ENCODE results near the gene KCNH1.
"Not testable (repeated sequence)": the region's sequence is repeated elsewhere in the genome, so short reads cannot be mapped to it uniquely, and the experiment has no call there.

Gene KCNH1

DNA sequence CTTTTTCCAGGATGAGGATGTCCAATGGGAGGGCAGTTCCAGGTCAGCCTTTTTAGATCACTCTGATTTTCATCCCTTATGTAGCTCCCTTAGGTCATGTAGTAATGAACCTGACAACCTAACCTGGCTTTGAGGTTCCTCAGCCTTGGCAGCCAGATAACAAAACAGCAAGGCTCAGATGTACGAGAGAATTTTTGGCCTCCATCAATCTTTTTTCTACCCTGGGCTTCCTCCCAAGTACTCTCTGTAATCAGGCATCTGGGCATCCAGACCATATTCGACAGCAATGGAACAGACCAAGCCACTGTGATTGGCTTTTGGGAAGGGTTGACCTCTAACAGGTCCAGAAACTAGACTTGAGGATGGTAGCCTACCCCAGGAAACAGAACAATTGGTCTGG lies 38.6 kb downstream of the KCNH1 start:
- DNase-seq (ENCODE audit: low read depth in 3 of 3): no peak

DNA sequence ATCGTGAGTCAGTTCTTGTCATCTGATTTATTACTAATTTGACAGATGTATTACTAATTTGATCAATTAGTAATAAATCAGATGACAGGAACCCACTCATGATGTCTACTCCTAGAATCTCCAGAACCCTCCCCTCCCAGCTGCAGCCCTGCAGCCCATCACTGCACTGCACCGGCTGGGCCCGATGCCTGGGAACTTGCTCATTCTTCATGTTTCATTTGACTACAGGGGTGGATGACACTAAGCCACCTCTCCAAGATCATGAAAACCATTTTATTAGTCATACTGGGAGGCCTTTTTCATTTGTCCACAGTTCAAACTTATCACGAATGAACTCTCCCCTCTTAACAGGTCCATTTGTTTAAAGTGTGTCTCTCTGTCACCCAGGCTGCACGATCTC lies 41.0 kb downstream of the KCNH1 start:
- DNase-seq (ENCODE audit: low read depth in 3 of 3): no peak

DNA sequence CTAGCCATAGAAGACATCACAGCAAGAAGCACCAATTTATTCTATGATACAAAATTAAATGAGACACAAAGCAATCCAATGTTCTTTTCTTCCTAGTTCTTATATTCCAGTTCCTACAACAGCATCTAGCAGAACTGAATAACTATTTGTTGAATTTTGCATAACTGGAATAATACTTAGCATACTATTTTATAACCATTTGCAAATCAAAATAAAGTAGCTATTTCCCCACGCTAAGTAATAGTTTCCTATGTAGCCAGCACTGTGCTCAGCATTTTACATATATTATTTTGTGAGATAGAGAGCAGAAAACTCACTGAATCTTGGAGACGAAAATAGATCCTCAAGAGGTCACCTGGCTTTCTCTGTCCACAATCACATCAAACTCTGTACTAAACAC lies 42.1 kb downstream of the KCNH1 start:
- no peak for DNase-seq (ENCODE audit: low read depth in 3 of 3)

DNA sequence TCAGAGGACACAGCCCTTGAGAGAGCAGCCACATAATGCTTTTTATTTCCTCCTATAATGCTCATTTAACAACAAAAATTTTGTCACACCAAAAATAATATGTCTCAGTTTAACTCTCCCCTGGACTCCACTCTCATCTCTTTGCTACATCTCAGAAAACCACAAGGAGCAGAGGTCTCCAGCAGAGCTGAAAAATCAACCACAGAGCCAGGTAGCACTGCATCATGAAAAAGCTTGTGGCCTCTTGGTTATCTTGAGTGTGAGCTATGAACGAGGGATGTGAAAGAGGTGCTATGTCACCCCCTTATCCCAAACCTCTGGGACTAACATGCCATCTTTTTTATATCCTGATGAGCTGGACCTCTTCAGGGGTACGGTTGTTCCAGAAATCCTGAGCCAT lies 44.4 kb downstream of the KCNH1 start:
- DNase-seq (ENCODE audit: low read depth in 3 of 3): no peak

DNA sequence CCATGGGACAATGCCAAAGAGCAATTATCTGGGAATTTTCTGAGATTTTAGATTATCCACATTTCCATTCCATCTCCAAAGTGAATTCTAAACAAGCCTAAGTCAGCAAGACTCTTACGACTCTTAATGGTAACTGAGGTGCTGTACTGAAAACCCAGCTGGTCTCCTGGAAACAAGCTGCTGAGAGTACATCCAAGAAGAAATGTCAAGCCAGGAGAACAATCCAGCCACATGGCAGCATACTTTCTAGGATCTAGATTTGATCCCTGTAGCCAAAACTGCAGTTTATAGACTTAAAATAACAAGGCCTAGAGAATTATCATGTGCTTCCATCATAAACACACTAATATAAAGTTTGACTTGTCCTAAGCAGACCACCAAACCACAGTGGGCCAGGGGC lies 45.8 kb downstream of the KCNH1 start:
- no peak for DNase-seq (ENCODE audit: low read depth in 3 of 3)

DNA sequence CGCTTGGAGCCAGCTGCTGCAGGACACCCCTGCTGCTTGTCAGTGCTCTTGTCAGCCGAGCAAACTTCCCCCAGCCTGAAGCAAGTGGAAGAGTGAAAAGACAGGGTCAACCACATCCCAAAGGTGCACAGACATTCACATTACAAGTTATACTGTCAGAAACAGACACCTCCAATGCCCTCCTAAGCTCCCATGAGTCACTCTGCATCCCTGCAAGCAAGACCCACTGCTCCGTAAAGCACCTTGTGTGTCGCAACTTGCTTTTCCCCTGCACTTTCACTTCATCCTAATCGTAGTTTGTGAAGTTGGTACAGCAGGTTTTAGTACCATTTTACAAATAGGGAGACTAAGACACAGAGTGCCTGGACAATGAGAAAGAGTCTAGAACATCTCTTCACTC lies 51.1 kb downstream of the KCNH1 start:
- no peak for DNase-seq (ENCODE audit: low read depth in 3 of 3)

DNA sequence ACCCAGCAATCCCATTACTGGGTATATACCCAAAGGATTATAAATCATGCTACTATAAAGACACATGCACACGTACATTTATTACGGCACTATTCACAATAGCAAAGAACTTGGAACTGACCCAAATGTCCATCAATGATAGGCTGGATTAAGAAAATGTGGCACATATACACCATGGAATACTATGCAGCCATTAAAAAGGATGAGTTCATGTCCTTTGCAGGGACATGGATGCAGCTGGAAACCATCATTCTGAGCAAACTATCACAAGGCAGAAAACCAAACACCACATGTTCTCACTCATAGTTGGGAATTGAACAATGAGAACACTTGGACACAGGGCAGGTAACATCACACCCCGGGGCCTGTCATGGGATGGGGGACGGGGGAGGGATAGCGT lies 52.5 kb downstream of the KCNH1 start:
- not testable (repeated sequence) for DNase-seq (ENCODE audit: low read depth in 3 of 3)

DNA sequence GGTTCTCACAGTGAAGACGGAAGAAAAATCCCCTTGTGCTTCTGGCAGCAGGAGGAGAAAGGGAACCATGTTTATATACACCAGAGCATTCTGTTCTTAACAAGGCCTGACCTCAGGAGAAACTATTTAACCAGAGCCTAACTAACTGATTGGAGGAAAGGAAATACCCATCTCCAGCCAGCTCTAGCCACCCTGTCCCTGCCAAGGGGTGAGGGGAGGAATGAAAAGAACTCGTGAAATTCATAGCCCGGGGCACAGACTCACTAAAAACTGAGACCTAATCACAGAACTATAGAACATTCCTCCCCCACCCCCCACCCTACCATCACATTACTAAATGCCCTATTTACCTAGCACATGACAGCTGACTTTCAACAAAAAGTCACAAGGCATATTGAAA lies 65.0 kb downstream of the KCNH1 start:
- DNase-seq (ENCODE audit: low read depth in 3 of 3): no peak

DNA sequence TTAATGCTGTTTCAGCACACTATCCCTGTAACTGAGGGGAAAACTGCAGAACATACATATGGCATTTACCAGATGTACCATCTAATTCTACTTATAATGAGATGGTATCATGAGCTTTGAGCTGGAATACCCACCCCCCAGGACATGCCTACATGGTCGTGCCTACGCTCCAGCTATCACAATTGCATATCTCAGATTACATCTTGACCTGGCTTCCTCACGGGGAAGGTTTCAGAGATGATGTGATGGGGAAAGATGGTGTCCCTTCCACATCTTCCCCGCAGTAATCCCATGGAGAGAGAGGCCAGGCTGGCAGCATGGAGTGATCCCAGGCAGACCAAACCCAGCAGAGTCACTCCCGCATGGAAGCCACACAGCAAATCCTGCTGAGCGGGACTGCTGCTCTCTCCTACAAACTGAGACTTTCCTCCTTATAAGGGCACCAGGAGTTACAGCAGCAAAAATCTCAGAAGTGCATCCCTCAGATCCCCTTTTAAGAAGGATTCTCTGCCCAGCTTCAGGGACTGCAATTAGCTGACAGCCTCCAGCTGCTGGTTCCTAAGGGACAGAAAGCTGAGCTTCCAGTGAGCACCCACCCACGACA lies 67.1 kb downstream of the KCNH1 start:
- DNase-seq (ENCODE audit: low read depth in 3 of 3): no peak

DNA sequence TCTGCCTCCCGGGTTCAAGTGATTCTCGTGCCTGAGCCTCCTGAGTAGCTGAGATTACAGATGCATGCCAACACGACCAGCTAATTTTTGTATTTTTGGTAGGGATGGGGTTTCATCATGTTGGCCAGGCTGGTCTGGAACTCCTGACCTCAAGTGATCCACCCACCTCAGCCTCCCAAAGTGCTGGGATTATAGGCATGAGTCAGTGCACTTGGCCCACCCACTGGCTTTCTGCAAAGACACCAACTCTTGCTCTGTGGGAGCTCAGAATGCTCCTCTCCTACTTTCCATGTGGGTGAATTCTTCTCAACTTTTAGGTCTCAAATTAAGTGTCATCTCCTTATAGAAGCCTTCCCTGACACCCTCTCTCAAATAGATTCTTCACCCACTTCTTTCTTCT lies 92.1 kb downstream of the KCNH1 start:
- not testable (repeated sequence) for DNase-seq (ENCODE audit: low read depth in 3 of 3)

DNA sequence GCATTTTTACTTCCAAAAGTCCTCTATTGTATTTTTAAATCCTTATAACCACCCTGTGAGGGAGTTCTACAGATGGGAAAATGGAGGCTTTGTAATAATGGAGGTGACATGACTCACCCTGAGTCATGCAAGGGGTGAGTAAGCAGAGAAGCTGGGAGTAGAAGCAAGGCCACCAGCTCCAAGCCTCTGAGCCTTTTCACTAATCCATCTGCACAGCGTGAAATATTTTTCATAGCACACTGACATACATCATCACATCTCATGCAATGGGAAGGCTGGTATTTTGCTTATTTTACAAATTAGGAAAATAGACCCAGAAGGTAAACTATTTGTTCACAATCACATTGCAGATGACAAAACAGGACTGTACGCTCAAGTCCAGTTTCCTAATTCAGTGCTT lies 96.9 kb downstream of the KCNH1 start:
- DNase-seq (ENCODE audit: low read depth in 3 of 3): no peak

DNA sequence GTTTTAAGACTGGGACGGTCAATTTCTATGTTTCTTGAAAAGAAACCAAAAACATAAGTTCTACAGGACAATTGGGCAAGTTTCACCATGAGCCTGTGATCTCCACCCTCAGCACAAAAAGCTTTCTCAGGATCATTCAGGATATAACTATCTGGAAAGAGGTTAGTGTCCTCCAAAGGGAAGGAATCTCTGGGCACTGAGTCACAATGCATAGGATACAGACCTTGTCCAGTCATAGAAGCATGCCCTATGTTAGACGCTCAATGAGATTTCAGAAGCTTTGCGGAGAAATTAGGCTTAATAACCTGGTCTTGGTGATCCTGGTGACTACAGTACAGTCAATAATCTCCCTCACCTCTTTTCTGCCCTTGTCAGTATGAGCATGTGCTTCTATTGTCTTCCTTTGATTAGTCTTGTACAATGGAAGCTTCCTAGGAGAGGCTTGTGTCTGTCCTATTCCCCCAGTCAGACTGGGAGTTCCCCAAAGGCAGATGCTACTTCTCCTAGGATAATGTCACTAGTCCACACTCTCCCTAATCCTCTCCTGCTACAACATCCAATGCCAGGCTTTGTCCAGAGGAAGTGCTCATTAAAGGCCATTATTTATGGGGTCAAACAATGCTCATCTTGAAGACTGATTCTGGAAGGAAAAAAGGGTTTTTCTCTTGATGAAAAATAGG lies 97.4 kb downstream of the KCNH1 start:
- no peak for DNase-seq (ENCODE audit: low read depth in 3 of 3)

DNA sequence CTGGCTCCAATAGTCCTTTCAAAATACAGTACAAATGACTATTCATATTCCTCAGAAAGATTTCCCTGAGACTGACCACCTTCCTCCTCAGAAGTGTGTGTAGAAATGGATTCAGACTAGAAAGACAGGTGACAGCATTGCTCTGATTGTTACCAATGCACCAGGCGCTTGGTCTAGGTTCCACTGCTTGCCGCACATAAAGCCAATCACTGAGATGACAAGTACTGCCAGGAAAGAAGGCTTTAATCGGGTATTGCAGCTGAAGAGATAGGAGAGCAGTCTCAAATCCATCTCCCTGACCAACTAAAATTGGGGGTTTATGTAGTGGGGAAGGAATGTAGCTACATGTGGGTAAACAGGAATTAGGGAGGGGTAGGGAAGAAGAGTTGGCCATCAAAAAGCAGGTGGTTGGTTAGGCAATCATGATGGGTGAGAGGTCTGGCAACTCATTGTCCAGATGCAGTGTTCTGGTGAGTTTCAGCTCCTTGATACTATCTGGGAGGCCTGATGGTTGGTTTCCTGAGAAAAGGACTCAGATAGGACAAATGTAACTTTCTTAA lies 98.0 kb downstream of the KCNH1 start:
- DNase-seq (ENCODE audit: low read depth in 3 of 3): no peak

DNA sequence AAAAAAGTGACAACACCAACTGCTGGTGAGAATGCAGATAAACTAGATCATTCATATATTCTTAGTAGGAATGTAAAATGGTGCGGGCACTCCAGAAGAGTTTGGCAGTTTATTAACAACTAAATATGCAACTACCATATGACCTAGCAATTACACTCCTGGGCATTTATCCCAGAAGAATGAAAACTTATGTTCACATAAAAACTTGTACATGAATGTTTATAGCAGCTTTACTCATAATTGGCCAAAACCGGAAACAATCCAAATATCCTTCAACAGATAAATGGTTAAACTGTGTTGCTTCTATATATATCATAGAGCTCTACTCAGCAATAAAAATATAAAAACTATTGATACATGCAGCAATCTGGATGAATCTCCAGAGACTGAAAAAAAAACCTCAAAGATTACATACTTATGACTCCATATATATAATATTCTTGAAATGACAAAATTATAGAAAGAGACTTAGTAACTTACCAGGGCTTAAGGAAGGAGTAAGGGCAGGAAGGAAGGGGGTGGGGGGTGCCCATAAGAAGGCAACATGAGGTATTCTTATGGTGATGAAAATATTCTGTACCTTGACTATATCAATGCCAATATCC lies 99.9 kb downstream of the KCNH1 start:
- no peak for DNase-seq (ENCODE audit: low read depth in 3 of 3)

DNA sequence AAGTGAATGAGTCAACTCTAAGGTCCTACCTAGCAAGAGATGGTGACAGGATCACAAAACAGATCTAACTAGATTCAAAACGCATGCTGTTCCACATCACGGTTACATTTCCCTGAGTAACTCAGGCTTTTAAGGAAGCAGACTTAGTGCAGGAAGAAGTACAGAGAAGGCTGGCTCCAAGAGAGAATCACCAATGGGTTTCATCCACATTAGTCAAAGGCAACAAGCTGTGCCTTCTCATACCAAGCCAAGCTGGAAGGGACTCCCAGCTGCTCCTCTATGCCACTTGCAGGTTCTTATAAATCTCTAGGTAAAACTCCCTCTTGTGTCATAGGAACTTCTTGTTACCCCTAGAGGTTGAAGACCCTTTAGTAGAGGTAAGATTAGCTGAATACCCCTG lies 109.0 kb downstream of the KCNH1 start:
- DNase-seq (ENCODE audit: low read depth in 3 of 3): no peak

DNA sequence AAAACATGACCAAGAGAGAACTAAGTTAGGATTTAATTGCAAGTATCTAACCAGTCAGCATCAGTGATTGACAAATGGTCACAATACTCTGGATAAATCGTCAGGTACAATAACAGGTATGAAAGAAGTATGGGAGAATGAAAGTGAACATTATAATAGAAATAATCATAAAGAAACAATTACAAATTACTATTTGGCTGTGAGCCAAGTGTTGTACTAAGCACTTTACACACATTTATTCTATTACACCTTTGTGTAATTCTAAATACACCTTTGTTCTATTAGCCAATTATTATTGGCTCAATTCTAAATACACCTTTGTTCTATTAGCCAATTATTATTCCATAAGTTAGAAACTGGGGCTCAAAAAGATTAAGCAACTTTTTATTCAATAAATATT lies 114.7 kb downstream of the KCNH1 start:
- no peak for DNase-seq (ENCODE audit: low read depth in 3 of 3)

DNA sequence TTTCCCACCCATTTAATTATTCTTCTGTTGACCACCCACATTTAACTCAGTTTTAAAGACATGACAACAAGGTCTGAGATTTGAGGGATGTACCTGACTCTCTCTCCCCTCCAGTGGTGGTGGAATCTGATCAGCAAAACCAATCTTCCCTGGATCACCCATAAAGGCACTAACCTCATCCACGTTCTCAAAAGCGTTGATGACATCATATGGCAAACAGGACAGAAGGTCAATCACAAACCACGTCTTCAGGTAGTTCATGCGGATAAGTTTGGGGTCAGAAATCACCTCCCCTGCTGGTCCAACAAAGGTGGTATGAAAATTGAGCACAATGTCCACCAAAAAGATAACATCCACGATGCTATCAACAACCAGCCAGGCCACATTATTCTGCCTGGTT lies 115.3 kb downstream of the KCNH1 start:
- DNase-seq (ENCODE audit: low read depth in 3 of 3): no peak

DNA sequence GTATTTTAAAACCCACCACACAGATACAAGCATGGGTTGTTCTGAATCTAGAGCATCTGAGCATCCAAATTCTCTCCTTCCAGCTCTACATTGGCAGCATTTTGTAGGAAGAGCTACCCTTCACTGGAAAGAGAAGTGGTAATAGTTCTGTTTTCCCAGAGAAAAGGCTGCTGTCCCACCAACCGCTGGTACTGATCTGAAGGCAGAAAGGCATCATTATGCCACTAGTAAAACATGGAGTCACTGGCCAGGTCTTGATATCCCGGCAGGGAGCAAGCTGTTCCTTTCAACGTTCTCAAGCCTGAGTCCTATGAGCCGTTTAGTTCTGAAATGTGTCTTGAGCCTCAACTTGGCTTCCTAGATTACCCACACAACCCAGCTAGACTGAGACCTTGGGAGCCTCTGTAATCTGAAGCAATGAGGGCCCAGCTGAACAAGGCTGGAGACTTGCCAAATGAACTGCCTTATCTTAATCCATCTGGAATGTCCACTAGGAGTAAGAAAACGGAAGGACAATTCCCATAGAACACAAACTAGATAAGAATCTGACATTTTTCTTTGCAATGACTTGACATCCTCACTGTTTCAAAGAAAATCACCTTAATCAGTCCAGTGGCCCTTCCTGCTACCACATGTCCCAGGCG lies 116.8 kb downstream of the KCNH1 start:
- no peak for DNase-seq (ENCODE audit: low read depth in 3 of 3)

DNA sequence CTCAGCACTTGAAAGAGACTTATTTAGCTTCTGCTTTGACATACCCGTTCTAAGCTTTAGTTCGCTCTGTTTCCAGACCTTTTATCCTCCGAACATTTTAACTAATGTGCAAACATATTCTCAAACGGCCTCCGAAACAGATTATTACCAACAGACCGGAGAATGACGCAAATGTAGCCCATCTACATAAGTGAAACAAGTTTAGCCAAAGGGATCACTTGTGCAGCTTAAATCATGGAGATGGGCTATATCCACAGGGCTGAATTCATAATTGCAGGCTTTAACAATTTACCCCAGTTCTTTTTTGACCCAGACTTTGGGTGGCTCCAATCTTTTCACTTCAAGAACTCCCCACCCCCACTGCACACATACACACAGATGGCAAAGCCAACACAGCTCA lies 119.7 kb downstream of the KCNH1 start:
- no peak for DNase-seq (ENCODE audit: low read depth in 3 of 3)

DNA sequence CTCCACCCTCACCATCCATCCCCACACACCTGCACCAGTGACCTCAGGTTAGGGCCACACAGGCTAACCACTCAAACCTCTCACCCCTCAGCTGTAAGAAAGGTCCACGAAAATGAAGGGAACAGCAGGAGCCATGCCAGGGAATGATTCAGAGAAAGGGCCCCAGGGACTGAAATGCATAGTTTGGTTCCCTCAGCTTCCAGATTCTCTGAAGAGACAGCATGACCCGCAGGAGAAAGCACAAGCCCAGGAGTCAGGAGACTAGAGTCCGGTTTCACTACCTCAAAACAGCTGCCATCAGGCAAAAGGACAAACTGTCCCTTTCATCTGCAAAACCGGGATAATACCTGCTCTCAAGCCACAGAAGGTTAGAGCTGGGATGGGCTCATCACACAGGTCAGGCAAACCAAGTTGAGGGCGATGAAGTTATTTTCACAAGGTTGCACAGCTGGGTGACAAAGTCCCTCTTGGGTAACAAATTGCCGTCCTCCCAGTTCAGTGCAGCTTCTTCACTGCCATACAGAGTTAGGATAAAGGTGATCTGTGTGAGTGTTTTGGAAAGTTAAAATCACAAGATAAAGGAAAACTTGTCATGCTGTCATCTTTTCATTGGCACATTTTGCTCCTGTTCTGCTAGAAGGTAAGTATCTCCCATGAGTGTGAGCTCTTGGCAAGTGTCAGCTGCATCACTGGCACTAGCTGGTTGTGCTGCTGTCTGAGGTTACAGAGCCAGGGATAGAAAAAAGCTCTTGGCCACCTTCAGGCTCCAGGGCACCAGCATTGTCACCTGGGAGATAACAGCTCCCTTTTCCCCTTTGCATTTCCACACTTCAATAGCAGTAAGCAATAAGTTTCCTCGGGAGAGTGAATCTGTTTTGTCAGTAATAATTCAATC lies 120.4 kb downstream of the KCNH1 start:
- no peak for DNase-seq (ENCODE audit: low read depth in 3 of 3)

DNA sequence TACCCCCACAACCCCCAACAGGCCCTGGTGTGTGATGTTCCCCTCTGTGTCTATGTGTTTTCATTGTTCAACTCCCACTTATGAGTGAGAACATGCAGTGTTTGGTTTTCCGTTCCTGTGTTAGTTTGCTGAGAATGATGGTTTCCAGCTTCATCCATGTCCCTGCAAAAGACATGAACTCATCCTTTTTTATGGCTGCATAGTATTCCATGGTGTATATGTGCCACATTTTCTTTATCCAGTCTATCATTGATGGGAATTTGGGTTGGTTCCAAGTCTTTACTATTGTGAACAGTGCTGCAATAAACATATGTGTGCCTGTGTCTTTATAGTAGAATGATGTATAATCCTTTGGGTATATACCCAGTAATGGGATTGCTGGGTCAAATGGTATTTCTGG lies 122.8 kb downstream of the KCNH1 start:
- DNase-seq (ENCODE audit: low read depth in 3 of 3): not testable (repeated sequence)

DNA sequence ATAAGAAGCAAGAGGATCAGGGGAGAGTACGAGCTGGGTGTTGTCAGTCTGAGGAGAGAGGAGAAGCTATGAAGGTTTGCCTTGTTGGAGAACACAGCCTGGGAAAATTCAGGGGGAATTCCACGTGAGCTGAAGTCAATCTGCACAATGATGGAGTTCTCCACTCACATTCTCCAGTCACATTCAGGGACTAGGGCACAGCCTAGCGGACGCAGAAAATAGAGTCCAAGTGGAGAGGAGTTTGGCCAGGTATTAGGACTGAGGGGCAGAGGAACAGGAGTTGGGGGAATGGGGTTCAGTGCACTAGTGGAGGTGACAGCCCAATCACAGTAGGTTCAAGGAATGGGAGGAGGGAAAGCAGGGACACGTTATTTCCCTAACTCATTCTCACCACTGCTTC lies 124.0 kb downstream of the KCNH1 start:
- no peak for DNase-seq (ENCODE audit: low read depth in 3 of 3)
